CD4-positive, alpha-beta T cell treated with Interleukin-4 for 4 hours (primary cell): Measurements from ENCODE around the gene ANO10.
"Not testable (repeated sequence)": the region's sequence is repeated elsewhere in the genome, so short reads cannot be mapped to it uniquely, and the experiment has no call there.

ENCODE experiments used
- DNase-seq: peaks from one replicate; pipeline ENCODE4 v3.0.0-alpha.2; 2020

ANO10 gene

GRCh38 chr3:43465109-43465508 is 156.7 kb downstream of the ANO10 start:
- DNase-seq = no peak

GRCh38 chr3:43462566-43462965 is 159.2 kb downstream of the ANO10 start:
- not testable (repeated sequence) for DNase-seq

- DNase-seq = no peak
Observed at GRCh38 chr3:43461345-43461744, 160.5 kb downstream of the ANO10 start.

GRCh38 chr3:43457038-43457437 is 164.8 kb downstream of the ANO10 start:
- not testable (repeated sequence) for DNase-seq

GRCh38 chr3:43455233-43455632 is 166.6 kb downstream of the ANO10 start:
- no peak for DNase-seq

- DNase-seq = no peak
Observed at GRCh38 chr3:43453981-43454380, 167.8 kb downstream of the ANO10 start.

- DNase-seq = no peak
Observed at GRCh38 chr3:43451670-43452254, 170.0 kb downstream of the ANO10 start.

- DNase-seq = no peak
Observed at GRCh38 chr3:43448098-43448497, 173.7 kb downstream of the ANO10 start.

- no peak for DNase-seq
Observed at GRCh38 chr3:43445820-43446219, 176.0 kb downstream of the ANO10 start.

GRCh38 chr3:43442872-43443395 is 178.9 kb downstream of the ANO10 start:
- DNase-seq = no peak

GRCh38 chr3:43436507-43437140 is 185.2 kb downstream of the ANO10 start:
- DNase-seq = no peak

GRCh38 chr3:43435706-43436105 is 186.1 kb downstream of the ANO10 start:
- no peak for DNase-seq

- no peak for DNase-seq
Observed at GRCh38 chr3:43434431-43434830, 187.4 kb downstream of the ANO10 start.

GRCh38 chr3:43432462-43432861 is 189.3 kb downstream of the ANO10 start:
- no peak for DNase-seq

GRCh38 chr3:43426388-43426787 is 195.4 kb downstream of the ANO10 start:
- no peak for DNase-seq

GRCh38 chr3:43425829-43426228 is 196.0 kb downstream of the ANO10 start:
- DNase-seq = no peak

- no peak for DNase-seq
Observed at GRCh38 chr3:43423639-43424038, 198.2 kb downstream of the ANO10 start.

- DNase-seq = no peak
Observed at GRCh38 chr3:43423142-43423541, 198.7 kb downstream of the ANO10 start.

GRCh38 chr3:43418601-43419272 is 203.1 kb downstream of the ANO10 start:
- DNase-seq = no peak

- no peak for DNase-seq
Observed at GRCh38 chr3:43417133-43417532, 204.7 kb downstream of the ANO10 start.

GRCh38 chr3:43415088-43415487 is 206.7 kb downstream of the ANO10 start:
- no peak for DNase-seq

- DNase-seq = no peak
Observed at GRCh38 chr3:43413676-43414368, 208.0 kb downstream of the ANO10 start.

GRCh38 chr3:43411429-43411828 is 210.4 kb downstream of the ANO10 start:
- DNase-seq = no peak

GRCh38 chr3:43410592-43410991 is 211.2 kb downstream of the ANO10 start:
- no peak for DNase-seq
